Measurements from ENCODE around the gene MON2. TPM values are rescaled to one million over a fixed set of nuclear protein-coding genes. Genes with fewer than 3 reads are reported as not detected.

MON2 gene
- total RNA-seq, 1 experiment from 2014 or later = 30.1 TPM

DNA sequence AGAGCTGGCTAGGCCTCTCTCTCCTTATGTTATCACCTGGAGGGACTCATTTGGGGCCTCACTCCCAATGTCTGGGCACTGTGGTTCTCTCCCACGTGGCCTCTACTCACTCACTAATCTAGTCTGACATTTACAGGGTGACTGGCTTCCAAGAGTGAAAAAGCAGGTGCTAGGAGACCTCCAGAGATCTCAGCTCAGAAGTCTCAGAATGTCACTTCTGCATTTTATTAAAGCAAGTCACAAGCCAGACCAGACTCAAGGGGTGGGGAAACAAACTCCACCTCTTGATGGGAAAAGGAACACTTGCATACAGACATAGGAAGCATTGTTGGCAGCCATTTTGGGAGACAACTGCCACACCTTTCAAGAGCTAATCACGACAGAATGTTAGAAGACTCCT lies 175.9 kb downstream of the MON2 start:
- Histone ChIP-seq H3K27me3 (ENCODE audit: control insufficient read depth, insufficient read depth, low read length) (no peaks in the 10 kb centered on the region), H3K36me3 (ENCODE audit: control insufficient read depth, insufficient read depth, low read length) (no peaks in the 10 kb centered on the region), H3K4me3 (ENCODE audit: low read depth in 2 of 2, low read length in 2 of 2) (no peak overlapping the region), H3K27ac (ENCODE audit: low read length) (no peak overlapping the region), H3K4me1 (ENCODE audit: control insufficient read depth, insufficient read depth, low read length) (no peaks in the 10 kb centered on the region), H3K9me3 (ENCODE audit: control insufficient read depth, insufficient read depth, low read depth, low read length) (no peaks in the 10 kb centered on the region)
- in situ Hi-C loops (cut with HindIII; ENCODE audit: low pct_unique_long_range_greater_than_20kb, low sequenced_read_pairs) = no loop called here
- CTCF ChIA-PET = no interaction called here
- no peak for TF ChIP-seq POLR2AphosphoS5 (IDR thresholded peaks at IDR 0.05; ENCODE audit: low read depth, low read length)
- TF ChIP-seq, protein P1, sequence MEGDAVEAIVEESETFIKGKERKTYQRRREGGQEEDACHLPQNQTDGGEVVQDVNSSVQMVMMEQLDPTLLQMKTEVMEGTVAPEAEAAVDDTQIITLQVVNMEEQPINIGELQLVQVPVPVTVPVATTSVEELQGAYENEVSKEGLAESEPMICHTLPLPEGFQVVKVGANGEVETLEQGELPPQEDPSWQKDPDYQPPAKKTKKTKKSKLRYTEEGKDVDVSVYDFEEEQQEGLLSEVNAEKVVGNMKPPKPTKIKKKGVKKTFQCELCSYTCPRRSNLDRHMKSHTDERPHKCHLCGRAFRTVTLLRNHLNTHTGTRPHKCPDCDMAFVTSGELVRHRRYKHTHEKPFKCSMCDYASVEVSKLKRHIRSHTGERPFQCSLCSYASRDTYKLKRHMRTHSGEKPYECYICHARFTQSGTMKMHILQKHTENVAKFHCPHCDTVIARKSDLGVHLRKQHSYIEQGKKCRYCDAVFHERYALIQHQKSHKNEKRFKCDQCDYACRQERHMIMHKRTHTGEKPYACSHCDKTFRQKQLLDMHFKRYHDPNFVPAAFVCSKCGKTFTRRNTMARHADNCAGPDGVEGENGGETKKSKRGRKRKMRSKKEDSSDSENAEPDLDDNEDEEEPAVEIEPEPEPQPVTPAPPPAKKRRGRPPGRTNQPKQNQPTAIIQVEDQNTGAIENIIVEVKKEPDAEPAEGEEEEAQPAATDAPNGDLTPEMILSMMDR (IDR thresholded peaks at IDR 0.05) = no peak
- TF ChIP-seq SIN3A (IDR thresholded peaks at IDR 0.05; ENCODE audit: borderline replicate concordance, insufficient read depth, low read depth, low read length) = no peak
- TF ChIP-seq, protein P2, sequence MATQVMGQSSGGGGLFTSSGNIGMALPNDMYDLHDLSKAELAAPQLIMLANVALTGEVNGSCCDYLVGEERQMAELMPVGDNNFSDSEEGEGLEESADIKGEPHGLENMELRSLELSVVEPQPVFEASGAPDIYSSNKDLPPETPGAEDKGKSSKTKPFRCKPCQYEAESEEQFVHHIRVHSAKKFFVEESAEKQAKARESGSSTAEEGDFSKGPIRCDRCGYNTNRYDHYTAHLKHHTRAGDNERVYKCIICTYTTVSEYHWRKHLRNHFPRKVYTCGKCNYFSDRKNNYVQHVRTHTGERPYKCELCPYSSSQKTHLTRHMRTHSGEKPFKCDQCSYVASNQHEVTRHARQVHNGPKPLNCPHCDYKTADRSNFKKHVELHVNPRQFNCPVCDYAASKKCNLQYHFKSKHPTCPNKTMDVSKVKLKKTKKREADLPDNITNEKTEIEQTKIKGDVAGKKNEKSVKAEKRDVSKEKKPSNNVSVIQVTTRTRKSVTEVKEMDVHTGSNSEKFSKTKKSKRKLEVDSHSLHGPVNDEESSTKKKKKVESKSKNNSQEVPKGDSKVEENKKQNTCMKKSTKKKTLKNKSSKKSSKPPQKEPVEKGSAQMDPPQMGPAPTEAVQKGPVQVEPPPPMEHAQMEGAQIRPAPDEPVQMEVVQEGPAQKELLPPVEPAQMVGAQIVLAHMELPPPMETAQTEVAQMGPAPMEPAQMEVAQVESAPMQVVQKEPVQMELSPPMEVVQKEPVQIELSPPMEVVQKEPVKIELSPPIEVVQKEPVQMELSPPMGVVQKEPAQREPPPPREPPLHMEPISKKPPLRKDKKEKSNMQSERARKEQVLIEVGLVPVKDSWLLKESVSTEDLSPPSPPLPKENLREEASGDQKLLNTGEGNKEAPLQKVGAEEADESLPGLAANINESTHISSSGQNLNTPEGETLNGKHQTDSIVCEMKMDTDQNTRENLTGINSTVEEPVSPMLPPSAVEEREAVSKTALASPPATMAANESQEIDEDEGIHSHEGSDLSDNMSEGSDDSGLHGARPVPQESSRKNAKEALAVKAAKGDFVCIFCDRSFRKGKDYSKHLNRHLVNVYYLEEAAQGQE (IDR thresholded peaks at IDR 0.05; ENCODE audit: insufficient read depth in 1 of 2, low read depth in 2 of 2, low read length in 1 of 2) = no peak
- TF ChIP-seq TCF7L2 (IDR thresholded peaks at IDR 0.05; ENCODE audit: low read depth, low read length) = no peak
- intact Hi-C loops (cut with micrococcal nuclease; ENCODE audit: unreplicated experiment) = no loop called here
- DNase-seq (ENCODE audit: low read depth, low spot score) (no peak), ATAC-seq (no peak)
- BruUV-seq (replicated peaks) = no TSS peak
- POLR2A ChIA-PET = interaction anchor here (0.7 kb wide), 1 partner anchor 11 kb away, joined by 5 read pairs; no protein-coding TSS in a partner anchor

DNA sequence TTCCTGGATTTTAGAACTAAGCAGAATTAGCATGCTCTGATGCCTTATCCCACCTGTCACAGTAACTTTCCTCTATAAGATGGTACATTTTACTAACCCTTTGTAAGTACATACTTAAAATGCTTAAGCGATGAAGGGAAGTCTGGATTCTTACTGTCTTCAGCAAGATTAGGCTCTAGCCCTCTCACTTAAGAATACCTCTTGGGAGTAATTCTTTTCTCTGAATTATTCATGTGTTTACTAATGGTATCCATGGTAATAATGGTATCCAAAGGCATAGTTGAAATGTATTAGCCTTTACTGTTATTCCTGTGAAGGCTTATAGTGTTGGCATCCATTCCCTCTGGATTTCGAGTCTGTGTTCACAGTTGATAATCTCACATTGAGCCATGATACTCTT lies 176.9 kb downstream of the MON2 start:
- H3K9me3 ChIP-seq (ENCODE audit: control insufficient read depth, insufficient read depth, low read depth, low read length) = no peaks in the 10 kb centered on the region

More for the DNA sequence above, 176.9 kb downstream of the MON2 start:
- no peaks in the 10 kb centered on the region for H3K27me3 ChIP-seq (ENCODE audit: control insufficient read depth, insufficient read depth, low read length)
- in situ Hi-C loops (cut with HindIII; ENCODE audit: low pct_unique_long_range_greater_than_20kb, low sequenced_read_pairs) = no loop called here
- H3K27ac ChIP-seq (ENCODE audit: low read length) = no peak overlapping the region
- POLR2A ChIA-PET = no interaction called here
- TF ChIP-seq TCF7L2 (IDR thresholded peaks at IDR 0.05; ENCODE audit: low read depth, low read length) = no peak
- no peak for TF ChIP-seq POLR2AphosphoS5 (IDR thresholded peaks at IDR 0.05; ENCODE audit: low read depth, low read length)
- TF ChIP-seq, protein P2 (IDR thresholded peaks at IDR 0.05; ENCODE audit: insufficient read depth in 1 of 2, low read depth in 2 of 2, low read length in 1 of 2) = no peak
- TF ChIP-seq SIN3A (IDR thresholded peaks at IDR 0.05; ENCODE audit: borderline replicate concordance, insufficient read depth, low read depth, low read length) = no peak
- TF ChIP-seq, protein P1 (IDR thresholded peaks at IDR 0.05) = no peak
- no peaks in the 10 kb centered on the region for H3K4me1 ChIP-seq (ENCODE audit: control insufficient read depth, insufficient read depth, low read length)
- H3K4me3 ChIP-seq (ENCODE audit: low read depth in 2 of 2, low read length in 2 of 2) = no peak overlapping the region
- ATAC-seq = no peak
- DNase-seq (ENCODE audit: low read depth, low spot score) = no peak
- BruUV-seq (replicated peaks) = no TSS peak
- CTCF ChIA-PET = no interaction called here
- intact Hi-C loops (cut with micrococcal nuclease; ENCODE audit: unreplicated experiment) = no loop called here
- no peaks in the 10 kb centered on the region for H3K36me3 ChIP-seq (ENCODE audit: control insufficient read depth, insufficient read depth, low read length)
